GM12878 (cell line): ENCODE results near the gene TYRO3. TPM values are rescaled to one million over a fixed set of nuclear protein-coding genes. Genes with fewer than 3 reads are reported as not detected.

Experiments
- ATAC-seq: fragments of 200-7000 bp; cut with Tn5 transposase; 3 replicates; pipeline ENCODE4 v1.9.1; 2020; ENCODE audit warnings: mild to moderate bottlenecking, moderate library complexity
- BruUV-seq: library from RNA; stranded (reverse); fragments of 400-500 nt; replicated peaks from 2 replicates; lab custom pipeline; 2021; lab: Mats Ljungman, UMichigan
- CTCF ChIA-PET: fragments of 300-600 bp; sonication (Branson Sonifier 250); formaldehyde crosslinking; extraction: SDS; loops from one replicate; lab custom pipeline; 2021; ENCODE audit warnings: inconsistent platforms; lab: Yijun Ruan, JAX
- POLR2A ChIA-PET: fragments of 350-600 bp; formaldehyde crosslinking; extraction: SDS; loops from one replicate; lab custom pipeline; 2021; ENCODE audit warnings: inconsistent platforms; lab: Charles Lee
- RAD21 ChIA-PET: fragments of 300-600 bp; sonication (Branson Sonifier 250); formaldehyde crosslinking; loops from one replicate; lab custom pipeline; 2023; ENCODE audit warnings: antibody characterized with exemption; ENCODE audit not compliant: unreplicated experiment; lab: Charles Lee
- SMC1A ChIA-PET: fragments of 300-600 bp; sonication (Branson Sonifier 250); formaldehyde crosslinking; loops from one replicate; lab custom pipeline; 2023; ENCODE audit not compliant: unreplicated experiment, uncharacterized antibody; lab: Charles Lee
- DNase-seq: peaks from one replicate; pipeline ENCODE4 v3.0.0-alpha.2; 2011; ENCODE audit warnings: low read depth, low spot score
- FAIRE-seq: peaks from 3 replicates; lab custom pipeline; 2011; peaks lifted over from hg19 to GRCh38; lab: Jason Lieb, UNC
- H2AFZ ChIP-seq: 2 replicates; pipeline ENCODE4 v1.6.0; 2011; ENCODE audit warnings: low read depth, low read length, control low read depth; ENCODE audit not compliant: control insufficient read depth
- H3K27ac ChIP-seq: 2 replicates; pipeline ENCODE4 v1.5.1; 2011; ENCODE audit warnings: control low read depth; ENCODE audit not compliant: control insufficient read depth, insufficient read depth
- H3K27me3 ChIP-seq, 2 experiments: replicated peaks in 1 of 2; 2 replicates each; pipeline versions ENCODE4 v1.6.0 to v1.6.1; 2011; ENCODE audit warnings: low read length in 1 of 2; ENCODE audit not compliant: control insufficient read depth in 2 of 2, insufficient read depth in 2 of 2
- H3K36me3 ChIP-seq, 2 experiments: 2 replicates each; pipeline ENCODE4 v1.5.1; 2011; ENCODE audit warnings: low read length in 1 of 2; ENCODE audit not compliant: control insufficient read depth in 2 of 2, insufficient read depth in 2 of 2
- H3K4me1 ChIP-seq: 2 replicates; pipeline ENCODE4 v1.6.1; 2011; ENCODE audit warnings: mild to moderate bottlenecking, low read length, moderate library complexity, mixed read lengths; ENCODE audit not compliant: control insufficient read depth, insufficient read depth
- H3K4me2 ChIP-seq: 2 replicates; pipeline ENCODE4 v1.6.0; 2011; ENCODE audit warnings: control low read depth; ENCODE audit not compliant: control insufficient read depth, insufficient read depth
- H3K4me3 ChIP-seq: fragments of 200-600 bp; sonication (generic); 2 replicates; pipeline ENCODE4 v1.5.1; 2016
- H3K79me2 ChIP-seq: 2 replicates; pipeline ENCODE4 v1.6.0; 2011; ENCODE audit warnings: low read length; ENCODE audit not compliant: control insufficient read depth, insufficient read depth
- H3K9ac ChIP-seq: 2 replicates; pipeline ENCODE4 v1.8.0; 2011; ENCODE audit warnings: low read length, control low read depth, mixed read lengths; ENCODE audit not compliant: control insufficient read depth, insufficient read depth
- H3K9me3 ChIP-seq: replicated peaks from 3 replicates; pipeline ENCODE4 v1.5.1; 2011; ENCODE audit warnings: mild to moderate bottlenecking, low read length; ENCODE audit not compliant: control insufficient read depth, insufficient read depth
- H4K20me1 ChIP-seq: 2 replicates; pipeline ENCODE4 v1.6.0; 2011; ENCODE audit not compliant: control insufficient read depth, insufficient read depth
- ATF3 ChIP-seq: IDR thresholded peaks from 2 replicates; pipeline ENCODE4 v1.6.1; 2011; ENCODE audit warnings: low read depth, mild to moderate bottlenecking, low read length, moderate library complexity, borderline replicate concordance; ENCODE audit errors: extremely low read depth
- BCL11A ChIP-seq: IDR thresholded peaks from 2 replicates; pipeline ENCODE4 v1.6.1; 2011; ENCODE audit warnings: low read depth, low read length
- BMI1 ChIP-seq: fragments of 450-650 bp; IDR thresholded peaks from 2 replicates; pipeline ENCODE4 v1.6.1; 2016; ENCODE audit warnings: mild to moderate bottlenecking, moderate library complexity, borderline replicate concordance
- BRCA1 ChIP-seq: IDR thresholded peaks from 2 replicates; pipeline ENCODE4 v1.6.1; 2011; ENCODE audit warnings: low read depth, low read length, improper control_type of control experiment
- CHD1 ChIP-seq: IDR thresholded peaks from 2 replicates; pipeline ENCODE4 v1.6.1; 2012; ENCODE audit warnings: low read depth, low read length, improper control_type of control experiment
- CHD2 ChIP-seq: IDR thresholded peaks from 2 replicates; pipeline ENCODE4 v1.6.1; 2011; ENCODE audit warnings: low read depth, low read length, improper control_type of control experiment, borderline replicate concordance
- CREM ChIP-seq: IDR thresholded peaks from 2 replicates; pipeline ENCODE4 v1.6.1; 2014; ENCODE audit warnings: antibody characterized with exemption, low read depth
- ETV6 ChIP-seq, 2 experiments: fragments of 450-650 bp in 1 of 2; IDR thresholded peaks in 1 of 2; conservative IDR thresholded peaks in 1 of 2; 2 replicates each; pipeline ENCODE4 v1.6.1; 2014; ENCODE audit warnings: antibody characterized with exemption in 1 of 2, borderline replicate concordance in 1 of 2, low read depth in 1 of 2, mild to moderate bottlenecking in 1 of 2, moderate library complexity in 1 of 2
- EZH2 ChIP-seq: IDR thresholded peaks from 2 replicates; pipeline ENCODE4 v1.6.1; 2012; ENCODE audit warnings: low read depth, mild to moderate bottlenecking, control low read depth, inconsistent platforms, low read length, borderline replicate concordance; ENCODE audit not compliant: control insufficient read depth
- HDAC6 ChIP-seq: fragments of 200-600 bp; sonication (generic); IDR thresholded peaks from one replicate; pipeline ENCODE4 v1.8.0; 2017; ENCODE audit warnings: antibody characterized with exemption; ENCODE audit not compliant: unreplicated experiment
- KDM1A ChIP-seq: fragments of 200-600 bp; sonication (generic); IDR thresholded peaks from 2 replicates; pipeline ENCODE4 v1.6.1; 2016; ENCODE audit warnings: borderline replicate concordance
- MTA3 ChIP-seq: IDR thresholded peaks from 2 replicates; pipeline ENCODE4 v1.6.1; 2012; ENCODE audit warnings: low read length, inconsistent platforms, borderline replicate concordance
- MYC ChIP-seq: IDR thresholded peaks from 2 replicates; pipeline ENCODE4 v1.6.1; 2011; ENCODE audit warnings: mild to moderate bottlenecking, low read length, moderate library complexity, inconsistent platforms; ENCODE audit not compliant: insufficient read depth, insufficient replicate concordance, insufficient read length, severe bottlenecking
- RAD51 ChIP-seq: fragments of 450-650 bp; IDR thresholded peaks from 2 replicates; pipeline ENCODE4 v1.6.1; 2016; ENCODE audit warnings: moderate library complexity, mild to moderate bottlenecking, inconsistent platforms
- SIN3A ChIP-seq: IDR thresholded peaks from 2 replicates; pipeline ENCODE4 v1.6.1; 2012; ENCODE audit warnings: low read depth, low read length, improper control_type of control experiment
- STAT3 ChIP-seq: IDR thresholded peaks from 2 replicates; pipeline ENCODE4 v1.6.1; 2011; ENCODE audit warnings: low read depth, low read length, improper control_type of control experiment
- YY1 ChIP-seq: IDR thresholded peaks from 2 replicates; pipeline ENCODE4 v1.6.1; 2011; ENCODE audit warnings: low read depth, mild to moderate bottlenecking, low read length
- WGBS: methylation state at CpG from one replicate; pipeline ENCODE4 v1.1.6; 2016; ENCODE audit warnings: low lambda C conversion rate; ENCODE audit not compliant: insufficient replicate concordance, insufficient coverage; ENCODE audit errors: missing lambda C conversion rate; 5-methylcytosine and 5-hydroxymethylcytosine counted together
- in situ Hi-C: fragments of 300-500 bp; cut with MboI; formaldehyde crosslinking; loops from 9 replicates; pipeline ENCODE4 v1.14.3; 2018; ENCODE audit warnings: mixed read lengths
- intact Hi-C: fragments of 100-400 bp; cut with micrococcal nuclease; formaldehyde crosslinking; loops from one replicate; pipeline ENCODE4 v1.14.2; 2022; ENCODE audit not compliant: unreplicated experiment
- polyA plus RNA-seq, 11 experiments: library from polyadenylated mRNA; depleted of rRNA in 4 of 11; unstranded in 6 of 11; stranded (reverse) in 5 of 11; fragments of >200 nt; fragmentation: Nextera tagmentation in 4 of 11; fragmentation: Illumina TruSeq in 1 of 11; extraction: Ambion mirVana in 4 of 11; extraction: Trizol in 1 of 11; gene quantifications; 1 replicate in 1 of 11; 2 replicates in 10 of 11; pipeline versions ENCODE4 v1.2.1 to v1.2.3, GENCODE V29; 2011 to 2016; ENCODE audit warnings: inconsistent platforms in 2 of 11, missing spikeins in 2 of 11, low read depth in 1 of 11
- total RNA-seq, 4 experiments: library from RNA; depleted of rRNA in 3 of 4; stranded (reverse); fragments of >200 nt in 3 of 4; fragmentation: Illumina TruSeq in 1 of 4; extraction: Trizol in 1 of 4; gene quantifications; 2 replicates each; pipeline versions ENCODE4 v1.2.1 to v1.2.3, GENCODE V29; 2013 to 2021
- TF ChIP-seq, protein P1 (sequence below): fragments of 450-650 bp; formaldehyde crosslinking; IDR thresholded peaks from 2 replicates; pipeline ENCODE4 v1.4.0; 2022; ENCODE audit warnings: mild to moderate bottlenecking, moderate library complexity

The TYRO3 gene
- total and polyA plus RNA-seq, 10 of the 15 experiments (the other 5 are each of a cell fraction or from before 2014, with no cell fraction given): 0.06 to 0.28 (median 0.13) TPM; not detected in 4

GRCh38 chr15:41511331-41511898 lies 47.6 kb upstream of the TYRO3 start (continued):
- no peak for TF ChIP-seq ATF3
- no peak for TF ChIP-seq RAD51
- no peak for TF ChIP-seq CHD2
- no peak for TF ChIP-seq EZH2
- no peak for TF ChIP-seq SIN3A

DNA sequence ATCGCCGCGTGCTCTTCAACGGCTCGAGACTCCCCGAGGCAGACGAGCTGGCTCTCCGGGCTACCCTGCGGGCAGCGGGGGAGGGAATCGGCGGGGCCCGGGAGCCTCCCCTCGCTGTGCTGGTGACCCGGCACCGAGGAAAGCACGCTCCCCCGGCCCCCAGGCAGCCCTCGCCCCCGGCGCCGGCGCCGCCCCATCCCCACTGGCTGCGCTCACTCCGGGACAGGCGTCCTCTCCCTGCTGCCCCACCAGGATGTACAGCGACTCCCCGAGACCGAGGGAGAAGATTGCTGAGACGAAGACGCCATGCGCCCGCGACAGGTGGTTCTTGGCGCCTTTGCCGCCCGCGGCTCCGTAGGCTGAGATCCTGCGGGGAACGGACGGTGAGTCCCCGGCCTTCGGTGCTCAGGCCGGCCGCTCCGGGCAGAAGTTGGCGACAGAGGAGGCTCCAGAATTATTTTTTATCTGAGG lies 47.1 kb upstream of the TYRO3 start:
- Histone ChIP-seq H3K4me2 (peak overlapping the region; percentile 96), H2AFZ (no peak overlapping the region), H3K9ac (no peak overlapping the region), H3K27me3 (peaks cover 5 to 20% of the 10 kb centered on the region in 2 experiments), H4K20me1 (no peaks in the 10 kb centered on the region), H3K36me3 (no peaks in the 10 kb centered on the region), H3K27ac (no peak overlapping the region), H3K4me3 (no peak overlapping the region), H3K79me2 (no peaks in the 10 kb centered on the region), H3K4me1 (peaks cover 23% of the 10 kb centered on the region), H3K9me3 (no peaks in the 10 kb centered on the region)
- in situ Hi-C loops: no loop called here
- WGBS: 19% methylated on average over 38 of the region's 49 CpGs
- CTCF ChIA-PET: no interaction called here
- RAD21 ChIA-PET: no interaction called here
- DNase-seq: no peak
- intact Hi-C loops: no loop called here
- POLR2A ChIA-PET: no interaction called here
- no peak for FAIRE-seq
- BruUV-seq: no TSS peak
- peak; percentile 20 for ATAC-seq
- TF ChIP-seq HDAC6: no peak
- no peak for TF ChIP-seq STAT3
- TF ChIP-seq CHD1: no peak
- TF ChIP-seq BCL11A: no peak
- TF ChIP-seq MYC: no peak
- no peak for TF ChIP-seq YY1
- TF ChIP-seq CREM: no peak
- TF ChIP-seq RAD51: no peak
- TF ChIP-seq MTA3: no peak
- TF ChIP-seq BMI1: no peak
- TF ChIP-seq BRCA1: no peak
- no peak for TF ChIP-seq KDM1A
- TF ChIP-seq ETV6 (conservative IDR thresholded peaks at IDR 0.05 in 1 of 2, IDR thresholded peaks at IDR 0.05 in 1 of 2; ENCODE audit: borderline replicate concordance in 1 of 2, low read depth in 1 of 2): no peak
- TF ChIP-seq, protein P1, sequence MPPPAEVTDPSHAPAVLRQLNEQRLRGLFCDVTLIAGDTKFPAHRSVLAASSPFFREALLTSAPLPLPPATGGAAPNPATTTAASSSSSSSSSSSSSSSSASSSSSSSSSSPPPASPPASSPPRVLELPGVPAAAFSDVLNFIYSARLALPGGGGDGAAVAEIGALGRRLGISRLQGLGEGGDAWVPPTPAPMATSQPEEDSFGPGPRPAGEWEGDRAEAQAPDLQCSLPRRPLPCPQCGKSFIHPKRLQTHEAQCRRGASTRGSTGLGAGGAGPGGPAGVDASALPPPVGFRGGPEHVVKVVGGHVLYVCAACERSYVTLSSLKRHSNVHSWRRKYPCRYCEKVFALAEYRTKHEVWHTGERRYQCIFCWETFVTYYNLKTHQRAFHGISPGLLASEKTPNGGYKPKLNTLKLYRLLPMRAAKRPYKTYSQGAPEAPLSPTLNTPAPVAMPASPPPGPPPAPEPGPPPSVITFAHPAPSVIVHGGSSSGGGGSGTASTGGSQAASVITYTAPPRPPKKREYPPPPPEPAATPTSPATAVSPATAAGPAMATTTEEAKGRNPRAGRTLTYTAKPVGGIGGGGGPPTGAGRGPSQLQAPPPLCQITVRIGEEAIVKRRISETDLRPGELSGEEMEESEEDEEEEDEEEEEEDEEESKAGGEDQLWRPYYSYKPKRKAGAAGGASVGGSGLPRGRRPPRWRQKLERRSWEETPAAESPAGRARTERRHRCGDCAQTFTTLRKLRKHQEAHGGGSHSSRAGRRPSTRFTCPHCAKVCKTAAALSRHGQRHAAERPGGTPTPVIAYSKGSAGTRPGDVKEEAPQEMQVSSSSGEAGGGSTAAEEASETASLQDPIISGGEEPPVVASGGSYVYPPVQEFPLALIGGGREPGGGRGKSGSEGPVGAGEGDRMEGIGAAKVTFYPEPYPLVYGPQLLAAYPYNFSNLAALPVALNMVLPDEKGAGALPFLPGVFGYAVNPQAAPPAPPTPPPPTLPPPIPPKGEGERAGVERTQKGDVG (CRISPR knock-in tag): no peak
- SMC1A ChIA-PET: no interaction called here
